ENCODE data around the gene FADS2.

GRCh38 chr11:61870541-61871031 is 42.5 kb downstream of the FADS2 start:
- TF ChIP-seq EZH2 (IDR thresholded peaks at IDR 0.05; ENCODE audit: borderline replicate concordance) (no peak), CTCF (IDR thresholded peaks at IDR 0.05; ENCODE audit: poor library complexity) (no peak), EZH2phosphoT487 (IDR thresholded peaks at IDR 0.05; ENCODE audit: low read depth, severe bottlenecking, unreplicated experiment) (no peak)
